Putamen (tissue), 1 donor: Measurements from ENCODE around the gene GPRC5D.
A peak's percentile ranks its signal among the peaks of the same experiment; 100 is the strongest.

Experiments used
- DNase-seq: peaks from one replicate; pipeline ENCODE4 v3.0.0-alpha.2; 2016; ENCODE audit warnings: low spot score

GPRC5D gene

DNA sequence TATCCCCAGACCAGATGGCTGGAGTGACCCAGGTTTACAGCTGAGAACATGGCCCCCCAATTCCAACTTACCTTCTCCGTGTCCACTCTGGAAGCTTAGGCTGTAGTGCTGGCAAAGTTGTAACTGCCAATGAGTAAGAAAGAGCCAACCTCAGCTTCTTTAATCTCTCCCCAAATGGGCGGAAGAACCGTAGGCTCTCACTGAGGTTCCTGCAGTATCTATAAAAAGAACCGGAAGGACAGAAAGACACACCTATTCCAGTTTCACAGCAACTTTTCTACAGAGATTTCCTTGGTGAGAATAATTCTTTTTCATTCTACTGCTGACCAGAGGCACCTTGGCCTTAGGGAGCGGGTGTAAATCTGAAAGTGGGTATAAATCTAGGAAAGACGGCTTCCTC lies at the start of gene GPRC5D:
Gene GPRC5D, minus strand, starts transcription at position 135 of the 400 bp plus-strand sequence. CDS start 1,786 bp downstream, outside the sequence.
- no peak for DNase-seq

GRCh38 chr12:13001775-13002040 lies 49.7 kb upstream of the GPRC5D start:
- no peak for DNase-seq

- peak; percentile 61 for DNase-seq
Observed at GRCh38 chr12:13000925-13001774, 49.2 kb upstream of the GPRC5D start.

DNA sequence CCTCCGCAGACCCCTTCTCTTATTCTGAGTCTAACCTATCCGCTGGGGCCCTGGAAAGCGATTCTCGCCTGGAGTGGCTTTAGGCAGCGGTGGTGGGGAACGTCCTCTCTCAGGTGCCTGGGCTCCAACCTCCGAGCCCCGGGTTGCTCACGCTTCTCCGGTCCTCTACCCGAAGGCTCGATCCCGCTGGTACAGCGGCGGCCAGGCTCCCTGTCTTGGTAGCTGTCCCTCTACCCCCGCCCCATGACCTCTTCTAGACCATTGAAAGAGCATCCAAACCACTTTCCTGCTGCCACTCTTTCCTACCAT lies 48.6 kb upstream of the GPRC5D start:
- DNase-seq = no peak

DNA sequence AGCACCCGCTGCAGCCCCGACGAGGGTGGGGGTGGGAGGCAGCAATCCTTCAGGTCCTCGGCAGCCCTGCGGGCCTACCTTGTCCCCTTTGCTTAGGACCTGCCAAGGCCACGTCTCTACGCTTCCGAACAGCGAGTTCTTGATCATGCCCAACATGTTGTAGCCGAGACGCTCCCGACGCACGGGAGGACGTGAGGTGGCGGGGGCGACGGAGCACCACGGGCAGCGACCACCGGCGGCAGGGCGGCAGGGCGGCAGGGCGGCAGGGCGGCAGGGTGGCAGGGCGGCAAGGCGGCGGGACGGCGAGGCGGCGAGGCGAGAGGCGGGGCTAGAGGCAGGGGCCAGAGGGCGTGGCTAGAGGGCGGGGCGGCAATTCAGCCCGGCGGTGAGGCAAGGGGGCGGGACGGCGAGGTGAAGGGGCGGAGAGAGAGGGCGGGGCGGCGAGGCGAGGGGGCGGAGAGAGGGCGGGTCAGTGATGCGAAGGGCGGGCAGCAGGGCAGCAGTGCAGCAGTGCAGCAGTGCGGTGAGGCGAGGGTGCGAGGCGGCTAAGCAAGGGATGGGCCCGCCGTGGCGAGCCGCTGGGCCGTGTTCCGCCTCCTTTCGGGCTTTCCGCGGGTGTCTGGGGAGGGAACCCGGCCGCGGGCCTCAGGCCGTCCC lies 48.1 kb upstream of the GPRC5D start, which contains the start of gene HEBP1:
Gene HEBP1, minus strand, starts transcription at position 307 of the 657 bp plus-strand sequence. Its CDS starts 151 bp downstream, at position 156.
- peak; percentile 94 for DNase-seq

DNA sequence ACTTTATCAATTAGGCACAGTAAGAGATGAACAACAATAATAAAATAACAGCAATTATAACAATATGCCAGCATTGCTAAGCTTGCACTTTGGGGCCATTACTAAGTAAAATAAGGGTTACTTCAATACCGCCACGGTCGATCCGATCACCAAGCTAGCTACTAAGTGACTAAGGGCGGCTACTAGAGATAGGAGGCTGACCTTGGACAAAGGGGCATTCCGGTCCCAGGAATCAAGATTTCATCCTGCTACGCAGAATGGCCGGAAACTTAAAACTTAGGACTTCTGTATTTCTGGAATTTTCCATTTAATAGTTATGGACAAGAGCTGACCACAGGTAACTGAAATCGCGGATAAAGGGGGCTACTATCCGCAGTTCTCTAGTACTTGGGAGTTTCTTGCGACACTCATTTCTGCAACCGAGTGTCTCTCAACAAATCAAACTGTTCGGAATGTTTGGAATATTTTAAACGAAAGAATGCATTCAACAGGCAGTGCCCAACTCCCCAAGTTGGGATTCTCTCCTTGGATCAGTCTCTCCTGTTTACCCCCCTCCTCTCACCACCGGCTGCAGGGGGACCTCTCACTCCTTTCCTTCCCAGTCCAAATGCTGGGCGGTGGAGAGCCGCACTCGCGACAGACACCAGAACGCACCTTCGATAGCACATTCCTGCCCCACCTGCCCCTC lies 47.4 kb upstream of the GPRC5D start:
- DNase-seq = no peak

DNA sequence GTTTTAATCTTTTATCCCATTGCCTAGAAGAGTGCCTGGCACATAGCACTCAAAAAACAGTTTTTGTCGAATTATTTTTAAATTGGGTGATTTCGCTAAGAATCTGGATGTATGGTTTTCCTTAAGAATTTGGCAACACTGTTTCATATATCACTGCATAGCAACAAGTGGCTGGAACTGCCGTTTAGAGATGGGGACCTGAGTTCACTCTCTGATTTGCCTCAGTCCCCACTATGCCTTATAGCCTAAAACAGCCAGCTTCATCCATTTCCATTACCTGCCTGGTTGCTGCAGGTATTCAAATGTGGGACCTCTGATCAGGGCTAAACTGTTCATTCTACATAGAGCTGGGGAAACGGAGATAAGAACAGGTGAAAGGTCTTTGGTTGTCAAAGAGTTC lies 46.3 kb upstream of the GPRC5D start:
- DNase-seq = no peak

DNA sequence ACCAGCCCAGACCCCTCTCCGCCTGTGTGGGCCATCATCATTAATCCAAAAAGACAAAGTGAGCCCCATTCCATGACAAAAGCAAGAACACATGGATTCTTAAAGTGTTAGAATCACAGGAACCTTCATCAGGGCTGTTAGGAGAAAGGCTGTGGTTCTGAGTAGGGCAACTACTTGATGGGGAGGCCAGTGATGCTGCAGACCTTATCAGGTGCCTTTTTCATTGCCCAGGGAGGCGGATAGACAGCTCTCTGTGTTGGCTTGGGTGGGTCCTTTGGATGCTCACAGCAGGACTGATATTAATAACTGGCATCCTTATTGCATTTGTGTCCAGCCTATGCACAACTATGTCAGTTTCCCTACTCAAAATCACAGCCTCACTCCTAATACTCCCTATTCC lies 45.8 kb upstream of the GPRC5D start:
- no peak for DNase-seq

DNA sequence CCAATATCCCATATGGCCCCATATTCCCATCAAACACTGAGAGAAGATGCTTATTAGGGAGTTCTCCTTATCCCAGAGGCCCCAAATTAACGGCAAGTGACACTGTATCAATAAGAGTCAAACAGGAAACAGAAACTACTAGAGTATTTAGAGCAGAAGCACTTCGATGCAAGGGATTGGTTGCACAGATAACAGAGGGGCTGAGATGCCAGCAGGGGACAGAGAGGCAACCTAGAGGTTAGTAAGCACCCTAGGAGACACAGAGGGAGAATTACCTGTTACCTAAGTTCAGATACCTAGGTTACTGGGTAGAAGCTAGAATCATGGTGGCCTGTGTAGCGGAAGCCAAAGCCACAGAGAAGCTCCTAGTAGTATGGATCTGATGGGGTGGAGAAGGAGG lies 45.2 kb upstream of the GPRC5D start:
- no peak for DNase-seq

GRCh38 chr12:12996209-12996608 lies 44.2 kb upstream of the GPRC5D start:
- no peak for DNase-seq

- peak; percentile 74 for DNase-seq
Observed at GRCh38 chr12:12995088-12995487, 43.1 kb upstream of the GPRC5D start.

DNA sequence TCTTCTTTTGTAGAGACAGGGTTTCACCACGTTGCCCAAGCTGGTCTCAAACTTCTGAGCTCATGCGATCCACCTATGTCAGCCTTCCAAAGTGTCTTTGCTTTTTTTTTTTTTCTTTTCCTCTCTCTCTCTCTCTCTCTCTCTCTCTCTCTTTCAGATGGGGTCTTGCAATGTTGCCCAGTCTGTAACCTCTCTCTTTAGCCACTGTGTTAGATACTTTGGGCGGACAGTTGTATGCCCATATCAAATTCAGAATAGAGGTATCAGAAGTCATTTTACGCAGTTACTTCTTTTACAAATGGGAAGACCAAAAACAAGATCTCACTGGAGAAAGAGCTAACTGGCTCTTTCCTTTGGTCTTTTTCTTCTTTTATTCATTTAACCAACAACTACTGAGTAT lies 41.4 kb upstream of the GPRC5D start:
- DNase-seq = no peak

DNA sequence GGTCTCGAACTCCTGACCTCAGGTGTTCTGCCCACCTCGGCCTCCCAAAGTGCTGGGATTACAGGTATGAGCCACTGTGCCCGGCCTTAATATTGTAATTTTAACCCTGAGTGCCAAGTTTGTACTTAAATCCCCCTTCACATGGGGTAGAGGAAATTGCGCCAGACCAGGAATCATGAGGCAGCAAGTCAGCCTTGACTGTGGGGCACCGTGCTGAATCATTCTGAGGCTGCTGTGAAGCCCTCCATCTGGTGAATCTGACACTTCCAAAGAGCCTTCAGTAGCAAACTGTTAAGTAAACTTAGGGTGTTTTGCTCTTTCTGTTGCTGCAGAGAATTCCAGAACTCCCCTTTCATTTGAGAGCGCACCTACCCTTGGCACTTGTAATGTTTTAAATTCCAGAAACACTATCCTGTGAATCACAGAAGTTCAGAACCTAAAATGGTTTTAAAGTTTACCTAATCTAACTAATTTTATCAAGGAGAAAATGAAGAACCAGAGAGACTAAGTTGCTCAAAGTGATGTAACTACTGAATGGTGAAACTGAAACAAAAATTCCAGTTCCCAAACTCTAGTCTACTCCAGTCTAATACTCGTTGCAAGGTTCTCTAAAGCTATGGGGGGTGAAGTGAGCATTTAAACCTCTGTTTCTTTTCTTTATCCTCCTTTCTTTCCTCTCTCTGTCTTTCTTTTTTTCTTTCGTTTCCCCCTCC lies 40.6 kb upstream of the GPRC5D start:
- no peak for DNase-seq

DNA sequence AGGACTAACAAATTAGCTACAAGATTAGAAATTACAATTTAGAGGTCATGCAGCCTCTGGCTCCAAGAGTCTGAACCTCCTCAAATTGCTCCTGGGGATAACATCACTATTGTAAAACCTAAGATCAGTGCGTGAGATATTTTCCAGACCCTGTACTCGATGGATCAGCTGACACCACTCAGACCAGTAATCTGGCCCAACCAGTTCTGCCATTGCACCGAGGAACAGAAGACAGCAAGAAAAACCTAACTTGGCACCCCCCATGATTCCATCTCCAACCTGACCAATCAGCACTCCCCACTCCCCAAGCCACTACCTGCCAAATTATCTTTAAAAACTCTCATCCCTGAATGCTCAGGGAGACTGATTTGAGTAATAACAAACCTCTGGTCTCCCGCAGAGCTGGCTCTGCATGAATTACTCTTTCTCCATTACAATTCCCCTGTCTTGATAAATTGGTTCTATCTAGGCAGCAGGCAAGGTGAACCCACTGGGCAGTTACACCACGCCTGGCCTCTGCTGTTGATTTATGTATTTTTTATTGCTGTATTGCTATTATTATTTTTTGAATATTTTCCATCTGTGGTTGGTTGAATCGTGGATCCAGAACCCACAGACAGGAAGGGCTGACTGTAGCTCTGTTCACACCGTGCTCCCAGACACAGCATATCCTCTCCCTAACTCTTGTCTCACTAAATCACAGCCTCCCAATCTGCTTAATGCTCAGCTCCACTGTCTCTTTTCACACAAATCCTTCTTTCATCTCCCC lies 38.9 kb upstream of the GPRC5D start:
- DNase-seq = no peak

DNA sequence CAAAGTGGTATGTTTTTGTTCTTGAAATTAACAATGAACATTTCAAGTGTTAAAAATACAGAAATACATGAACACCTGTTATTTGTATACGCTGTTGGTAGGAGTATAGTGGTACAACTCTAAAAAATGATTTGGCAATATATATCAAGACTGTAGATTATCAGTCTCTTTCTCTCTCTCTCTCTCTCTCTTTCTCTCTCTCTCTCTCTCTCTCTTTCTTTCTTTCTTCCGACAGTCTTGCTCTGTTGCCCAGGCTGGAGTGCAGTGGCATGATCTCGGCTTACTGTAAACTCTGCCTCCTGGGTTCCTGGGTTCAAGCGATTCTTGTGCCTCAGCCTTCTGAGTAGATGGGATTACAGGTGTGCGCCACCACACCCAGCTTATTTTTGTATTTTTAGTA lies 35.5 kb upstream of the GPRC5D start:
- no peak for DNase-seq

DNA sequence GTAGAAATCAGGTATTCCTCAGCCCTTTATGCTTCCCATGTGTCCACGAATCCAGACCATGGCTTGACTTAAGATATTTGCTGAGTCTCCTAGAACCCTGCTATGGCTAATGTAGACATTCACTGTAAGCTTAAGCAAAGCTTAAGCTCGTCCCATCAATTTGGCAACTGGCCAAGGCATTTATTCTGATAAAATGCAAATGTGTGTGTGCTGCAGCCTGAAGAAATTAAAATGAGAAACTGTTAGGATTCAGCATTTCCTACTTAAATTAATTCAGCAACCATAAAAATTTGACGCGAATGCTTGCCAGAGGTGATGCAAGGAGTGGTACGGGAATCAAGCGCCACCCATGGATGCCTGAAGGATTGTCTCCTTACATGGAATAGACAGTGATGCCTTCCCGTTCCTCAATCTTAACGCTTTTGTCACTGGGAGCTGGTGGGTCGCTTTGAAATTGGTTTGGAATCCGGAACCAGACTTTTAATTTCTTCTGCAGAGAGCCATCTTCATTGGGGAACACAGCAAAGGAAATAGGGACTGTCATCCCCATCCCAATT lies 34.9 kb upstream of the GPRC5D start:
- DNase-seq = no peak

GRCh38 chr12:12985817-12986408 lies 33.9 kb upstream of the GPRC5D start:
- DNase-seq = no peak

DNA sequence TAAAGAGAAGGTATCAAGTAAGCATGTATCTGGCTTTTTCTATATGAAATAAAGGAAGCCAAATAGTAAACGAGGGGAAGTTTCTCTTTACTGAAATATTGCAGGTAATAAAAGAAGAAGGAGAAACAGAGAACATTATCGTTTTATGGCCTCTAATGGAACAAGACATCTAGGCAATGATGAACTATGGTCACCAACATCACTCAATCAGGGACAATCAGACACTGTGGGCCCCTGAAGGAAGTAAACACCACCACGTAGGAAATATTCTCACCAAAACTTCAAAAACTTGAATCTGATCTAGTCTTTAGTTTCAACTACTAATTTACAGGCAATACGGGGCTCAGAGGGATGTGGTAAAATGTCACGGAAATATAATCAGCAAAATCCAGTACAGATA lies 32.2 kb upstream of the GPRC5D start:
- no peak for DNase-seq

GRCh38 chr12:12983420-12984035 lies 31.6 kb upstream of the GPRC5D start:
- DNase-seq = peak; percentile 83

- no peak for DNase-seq
Observed at GRCh38 chr12:12982331-12982730, 30.4 kb upstream of the GPRC5D start.
